Measurements from ENCODE around the gene AMMECR1L. TPM values are rescaled to one million over a fixed set of nuclear protein-coding genes. Genes with fewer than 3 reads are reported as not detected.

Gene AMMECR1L
- total RNA-seq, 1 experiment from 2014 or later = 29.3 TPM

DNA sequence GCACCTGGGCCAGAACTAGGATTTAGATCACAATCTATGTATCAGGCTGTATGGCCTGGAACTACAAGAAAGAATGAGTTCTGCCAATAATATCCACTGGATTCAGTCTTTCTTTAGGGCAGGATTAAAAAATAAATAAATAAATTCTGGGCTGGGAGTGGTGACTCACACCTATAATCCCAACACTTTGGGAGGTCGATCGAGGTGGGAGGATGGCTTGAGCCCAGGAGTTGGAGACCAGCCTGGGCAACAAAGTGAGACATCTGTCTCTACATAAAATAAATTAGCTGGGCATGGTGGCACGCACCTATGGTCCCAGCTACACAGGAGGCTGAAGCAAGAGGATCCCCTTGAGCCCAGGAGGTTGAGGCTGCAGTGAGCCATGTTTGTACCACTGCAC lies 8.1 kb downstream of the AMMECR1L start:
- H3K36me3 Mint-ChIP-seq (ENCODE audit: insufficient read depth, unreplicated experiment) = peaks cover 64% of the 10 kb centered on the region
- intact Hi-C loops (cut with micrococcal nuclease; ENCODE audit: unreplicated experiment) = no loop called here
- CTCF ChIA-PET = no interaction called here
- no peaks in the 10 kb centered on the region for H3K9me3 Mint-ChIP-seq (ENCODE audit: unreplicated experiment)
- peaks cover 13% of the 10 kb centered on the region for H3K4me1 Mint-ChIP-seq (ENCODE audit: low read depth, unreplicated experiment)
- BruUV-seq (replicated peaks) = no TSS peak
- DNase-seq = no peak
- Histone ChIP-seq H3K27me3 (replicated peaks; ENCODE audit: control insufficient read depth, insufficient read depth, low read length) (no peaks in the 10 kb centered on the region), H3K36me3 (ENCODE audit: control insufficient read depth, insufficient read depth, low read length) (peaks cover 2% of the 10 kb centered on the region), H3K9me3 (no peaks in the 10 kb centered on the region), H3K4me3 (ENCODE audit: low read depth, low read length) (no peak overlapping the region), H3K4me1 (peaks cover 8% of the 10 kb centered on the region; the same call in 1 of the 2 replicates)
- POLR2A ChIA-PET = no interaction called here
- no peak overlapping the region for H3K27ac Mint-ChIP-seq (ENCODE audit: unreplicated experiment)
- TF ChIP-seq, protein P1, sequence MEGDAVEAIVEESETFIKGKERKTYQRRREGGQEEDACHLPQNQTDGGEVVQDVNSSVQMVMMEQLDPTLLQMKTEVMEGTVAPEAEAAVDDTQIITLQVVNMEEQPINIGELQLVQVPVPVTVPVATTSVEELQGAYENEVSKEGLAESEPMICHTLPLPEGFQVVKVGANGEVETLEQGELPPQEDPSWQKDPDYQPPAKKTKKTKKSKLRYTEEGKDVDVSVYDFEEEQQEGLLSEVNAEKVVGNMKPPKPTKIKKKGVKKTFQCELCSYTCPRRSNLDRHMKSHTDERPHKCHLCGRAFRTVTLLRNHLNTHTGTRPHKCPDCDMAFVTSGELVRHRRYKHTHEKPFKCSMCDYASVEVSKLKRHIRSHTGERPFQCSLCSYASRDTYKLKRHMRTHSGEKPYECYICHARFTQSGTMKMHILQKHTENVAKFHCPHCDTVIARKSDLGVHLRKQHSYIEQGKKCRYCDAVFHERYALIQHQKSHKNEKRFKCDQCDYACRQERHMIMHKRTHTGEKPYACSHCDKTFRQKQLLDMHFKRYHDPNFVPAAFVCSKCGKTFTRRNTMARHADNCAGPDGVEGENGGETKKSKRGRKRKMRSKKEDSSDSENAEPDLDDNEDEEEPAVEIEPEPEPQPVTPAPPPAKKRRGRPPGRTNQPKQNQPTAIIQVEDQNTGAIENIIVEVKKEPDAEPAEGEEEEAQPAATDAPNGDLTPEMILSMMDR (IDR thresholded peaks at IDR 0.05; ENCODE audit: insufficient read depth in 1 of 2, low read depth in 1 of 2, low read length in 1 of 2, severe bottlenecking in 1 of 2, unreplicated experiment in 1 of 2) = no peak
- no peak overlapping the region for H3K4me3 Mint-ChIP-seq (ENCODE audit: unreplicated experiment)
- H3K27me3 Mint-ChIP-seq (ENCODE audit: insufficient read depth, unreplicated experiment) = no peaks in the 10 kb centered on the region

DNA sequence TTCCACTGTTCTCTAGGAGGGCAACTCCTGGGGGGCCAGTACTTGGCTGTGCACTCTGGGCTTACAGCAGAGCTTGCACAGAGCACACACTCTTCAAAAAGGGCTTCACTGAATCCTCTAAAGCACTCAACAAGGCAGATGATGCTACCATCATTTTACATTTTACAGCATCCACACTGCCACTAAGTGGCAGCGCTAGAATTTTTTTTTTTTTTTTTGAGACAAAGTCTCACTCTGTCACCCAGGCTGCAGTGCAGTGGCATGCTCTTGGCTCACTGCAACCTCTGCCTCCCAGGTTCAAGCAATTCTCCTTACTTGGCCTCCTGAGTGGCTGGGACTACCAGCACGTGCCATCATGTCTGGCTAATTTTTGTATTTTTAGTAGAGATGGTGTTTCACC lies 8.6 kb downstream of the AMMECR1L start:
- H3K27me3 Mint-ChIP-seq (ENCODE audit: insufficient read depth, unreplicated experiment) = no peaks in the 10 kb centered on the region
- ChIA-PET POLR2A (no interaction called here), CTCF (no interaction called here)
- no peak overlapping the region for H3K27ac Mint-ChIP-seq (ENCODE audit: unreplicated experiment)
- no TSS peak for BruUV-seq (replicated peaks)
- intact Hi-C loops (cut with micrococcal nuclease; ENCODE audit: unreplicated experiment) = no loop called here
- H3K27me3 ChIP-seq (replicated peaks; ENCODE audit: control insufficient read depth, insufficient read depth, low read length) = no peaks in the 10 kb centered on the region
- peaks cover 12% of the 10 kb centered on the region; the same call in 1 of the 2 replicates for H3K4me1 ChIP-seq
- peaks cover 17% of the 10 kb centered on the region for H3K4me1 Mint-ChIP-seq (ENCODE audit: low read depth, unreplicated experiment)
- DNase-seq = no peak
- no peaks in the 10 kb centered on the region for H3K9me3 Mint-ChIP-seq (ENCODE audit: unreplicated experiment)
- TF ChIP-seq, protein P1 (IDR thresholded peaks at IDR 0.05; ENCODE audit: insufficient read depth in 1 of 2, low read depth in 1 of 2, low read length in 1 of 2, severe bottlenecking in 1 of 2, unreplicated experiment in 1 of 2) = no peak
- no peak overlapping the region for H3K4me3 ChIP-seq (ENCODE audit: low read depth, low read length)
- no peaks in the 10 kb centered on the region for H3K9me3 ChIP-seq
- H3K36me3 Mint-ChIP-seq (ENCODE audit: insufficient read depth, unreplicated experiment) = peaks cover 64% of the 10 kb centered on the region
- peaks cover 2% of the 10 kb centered on the region for H3K36me3 ChIP-seq (ENCODE audit: control insufficient read depth, insufficient read depth, low read length)
- H3K4me3 Mint-ChIP-seq (ENCODE audit: unreplicated experiment) = no peak overlapping the region

DNA sequence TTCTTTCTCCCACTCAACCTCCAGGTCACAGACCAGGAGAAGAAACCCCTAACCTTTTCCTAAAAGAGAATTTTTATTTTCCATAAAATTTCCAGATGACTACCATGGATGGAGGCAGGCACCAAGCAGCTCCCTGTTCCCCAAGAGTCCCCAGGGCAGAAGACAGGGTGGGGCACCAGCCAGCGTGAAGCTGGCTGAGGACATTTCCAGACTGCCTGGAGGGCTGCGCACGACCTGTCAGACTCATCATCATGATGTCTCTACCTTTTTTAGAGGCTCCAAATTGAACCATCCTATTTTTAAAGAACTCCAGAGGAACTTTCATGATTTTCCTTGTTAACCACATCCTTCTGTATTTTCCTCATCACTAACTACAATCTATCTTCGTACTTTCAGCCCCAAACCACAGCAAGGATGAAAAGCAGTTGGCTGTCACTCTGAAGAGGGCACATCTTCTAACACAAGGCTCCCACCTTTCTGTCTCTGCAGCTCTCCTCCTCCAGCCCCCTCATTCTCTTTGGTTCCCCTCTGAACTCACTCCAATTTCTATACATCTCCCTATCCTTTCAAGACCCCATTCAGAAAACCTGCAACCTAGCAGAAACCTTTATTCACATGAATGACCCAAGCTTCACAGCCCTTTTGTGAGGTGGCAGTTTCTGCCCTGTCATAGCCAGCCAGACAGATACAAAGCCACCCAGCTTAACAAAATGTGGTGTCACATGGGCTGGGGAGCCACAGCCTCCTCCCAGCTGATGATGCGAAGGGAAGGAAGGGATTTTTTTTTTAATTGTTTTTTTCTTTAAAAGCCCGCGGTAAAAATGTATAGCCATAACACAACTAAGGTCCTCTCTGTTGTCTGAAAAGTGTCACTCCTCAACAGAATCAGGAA lies 11.1 kb downstream of the AMMECR1L start:
- Mint-ChIP-seq H3K27ac (ENCODE audit: unreplicated experiment) (no peak overlapping the region), H3K9me3 (ENCODE audit: unreplicated experiment) (no peaks in the 10 kb centered on the region), H3K4me3 (ENCODE audit: unreplicated experiment) (no peak overlapping the region), H3K36me3 (ENCODE audit: insufficient read depth, unreplicated experiment) (peaks cover 69% of the 10 kb centered on the region), H3K4me1 (ENCODE audit: low read depth, unreplicated experiment) (peaks cover 23% of the 10 kb centered on the region), H3K27me3 (ENCODE audit: insufficient read depth, unreplicated experiment) (no peaks in the 10 kb centered on the region)
- H3K27me3 ChIP-seq (replicated peaks; ENCODE audit: control insufficient read depth, insufficient read depth, low read length) = no peaks in the 10 kb centered on the region
- no peak overlapping the region for H3K4me3 ChIP-seq (ENCODE audit: low read depth, low read length)
- no TSS peak for BruUV-seq (replicated peaks)
- POLR2A ChIA-PET = no interaction called here
- no peaks in the 10 kb centered on the region for H3K9me3 ChIP-seq
- H3K4me1 ChIP-seq = peaks cover 12% of the 10 kb centered on the region; the same call in 1 of the 2 replicates
- no peak for DNase-seq
- CTCF ChIA-PET = no interaction called here
- peaks cover 3% of the 10 kb centered on the region; the same call in 1 of the 2 replicates for H3K36me3 ChIP-seq (ENCODE audit: control insufficient read depth, insufficient read depth, low read length)
- intact Hi-C loops (cut with micrococcal nuclease; ENCODE audit: unreplicated experiment) = no loop called here
- TF ChIP-seq, protein P1 (IDR thresholded peaks at IDR 0.05; ENCODE audit: insufficient read depth in 1 of 2, low read depth in 1 of 2, low read length in 1 of 2, severe bottlenecking in 1 of 2, unreplicated experiment in 1 of 2) = no peak
